ENCODE measurements around the gene GJB5. TPM values are rescaled to one million over a fixed set of nuclear protein-coding genes. Genes with fewer than 3 reads are reported as not detected.

GJB5 gene
- total RNA-seq, 1 donor from 2014 or later: not detected

- Histone ChIP-seq H3K4me1 (peaks cover 8 to 10% of the 10 kb centered on the region in 2 donors), H3K27me3 (no peaks in the 10 kb centered on the region), H3K27ac (peak within 1 kb of the TSS; percentile 90 to 92), H3K36me3 (peaks cover 4 to 12% of the 10 kb centered on the region in 2 donors), H3K4me3 (peak within 1 kb of the TSS; percentile 65 to 81), H3K9me3 (no peaks in the 10 kb centered on the region)
- DNase-seq (ENCODE audit: low spot score in 2 of 2): no peak
- TF ChIP-seq CTCF (IDR thresholded peaks at IDR 0.05): no peak
- intact Hi-C loops (cut with DNase I): no loop called here
These were observed 38.3 kb downstream of the GJB5 start, which contains the start of gene GJA4 for GRCh38 chr1:34792868-34793727. Gene GJA4 (plus strand): TSS chr1:34792999. CDS start chr1:34794214, 1,215 bp downstream.

DNA sequence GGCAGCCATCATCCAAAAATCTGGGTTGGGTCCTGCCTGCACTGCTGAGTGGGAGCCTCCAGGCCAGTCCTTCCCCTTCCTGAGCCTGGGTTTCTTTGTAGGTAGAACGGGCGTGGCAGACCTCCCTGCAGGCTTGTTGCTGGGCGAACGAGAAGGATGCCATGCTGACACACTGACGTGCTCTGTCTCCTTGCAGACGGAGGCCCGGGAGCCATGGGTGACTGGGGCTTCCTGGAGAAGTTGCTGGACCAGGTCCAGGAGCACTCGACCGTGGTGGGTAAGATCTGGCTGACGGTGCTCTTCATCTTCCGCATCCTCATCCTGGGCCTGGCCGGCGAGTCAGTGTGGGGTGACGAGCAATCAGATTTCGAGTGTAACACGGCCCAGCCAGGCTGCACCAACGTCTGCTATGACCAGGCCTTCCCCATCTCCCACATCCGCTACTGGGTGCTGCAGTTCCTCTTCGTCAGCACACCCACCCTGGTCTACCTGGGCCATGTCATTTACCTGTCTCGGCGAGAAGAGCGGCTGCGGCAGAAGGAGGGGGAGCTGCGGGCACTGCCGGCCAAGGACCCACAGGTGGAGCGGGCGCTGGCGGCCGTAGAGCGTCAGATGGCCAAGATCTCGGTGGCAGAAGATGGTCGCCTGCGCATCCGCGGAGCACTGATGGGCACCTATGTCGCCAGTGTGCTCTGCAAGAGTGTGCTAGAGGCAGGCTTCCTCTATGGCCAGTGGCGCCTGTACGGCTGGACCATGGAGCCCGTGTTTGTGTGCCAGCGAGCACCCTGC is 39.3 kb downstream of the GJB5 start:
- Histone ChIP-seq H3K4me3 (peak overlapping the region; percentile 65 to 81), H3K36me3 (peaks cover 4 to 12% of the 10 kb centered on the region in 2 donors), H3K9me3 (no peaks in the 10 kb centered on the region), H3K27ac (peak overlapping the region; percentile 90 to 92), H3K27me3 (no peaks in the 10 kb centered on the region), H3K4me1 (peaks cover 8 to 10% of the 10 kb centered on the region in 2 donors)
- TF ChIP-seq CTCF (IDR thresholded peaks at IDR 0.05): no peak
- no peak for DNase-seq (ENCODE audit: low spot score in 2 of 2)
- intact Hi-C loops (cut with DNase I): no loop called here

- no peak for TF ChIP-seq CTCF (IDR thresholded peaks at IDR 0.05)
These were observed 39.9 kb downstream of the GJB5 start for GRCh38 chr1:34794790-34795180.

DNA sequence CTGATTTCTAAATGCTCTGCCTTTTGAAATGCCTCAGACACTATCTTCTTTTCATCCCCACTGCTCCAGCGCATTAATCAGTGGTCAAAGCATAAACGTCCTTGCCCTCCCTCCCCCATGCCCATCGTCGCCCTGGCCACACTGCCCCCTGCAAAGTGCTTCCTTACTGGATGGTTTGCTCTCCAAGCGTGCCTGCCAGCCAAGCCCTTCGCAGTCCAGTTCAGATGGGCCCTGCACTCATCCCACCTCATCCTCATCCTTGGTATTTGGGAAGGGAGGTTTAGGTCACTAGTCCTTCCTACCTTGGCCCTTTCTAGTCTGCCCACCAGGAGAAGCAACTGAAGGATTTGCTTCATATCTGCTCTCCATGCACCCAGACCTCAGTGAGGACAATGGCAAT is 41.1 kb downstream of the GJB5 start:
- H3K4me3 ChIP-seq: peak overlapping the region in 1 of 2 donors; percentile 81
- intact Hi-C loops (cut with DNase I): no loop called here
- H3K9me3 ChIP-seq: no peaks in the 10 kb centered on the region
- peaks cover 4 to 12% of the 10 kb centered on the region in 2 donors for H3K36me3 ChIP-seq
- H3K4me1 ChIP-seq: peaks cover 8 to 10% of the 10 kb centered on the region in 2 donors
- DNase-seq (ENCODE audit: low spot score in 2 of 2): no peak
- H3K27me3 ChIP-seq: no peaks in the 10 kb centered on the region
- no peak for TF ChIP-seq CTCF (IDR thresholded peaks at IDR 0.05)
- H3K27ac ChIP-seq: peak overlapping the region in 1 of 2 donors; percentile 92

More at GRCh38 chr1:34794790-34795180, 39.9 kb downstream of the GJB5 start:
- Histone ChIP-seq H3K36me3 (peaks cover 4 to 12% of the 10 kb centered on the region in 2 donors), H3K4me3 (peak overlapping the region in 1 of 2 donors; percentile 81), H3K9me3 (no peaks in the 10 kb centered on the region), H3K27me3 (no peaks in the 10 kb centered on the region), H3K27ac (peak overlapping the region; percentile 14 to 92), H3K4me1 (peaks cover 8 to 10% of the 10 kb centered on the region in 2 donors)
- intact Hi-C loops (cut with DNase I): no loop called here
- no peak for DNase-seq (ENCODE audit: low spot score in 2 of 2)

DNA sequence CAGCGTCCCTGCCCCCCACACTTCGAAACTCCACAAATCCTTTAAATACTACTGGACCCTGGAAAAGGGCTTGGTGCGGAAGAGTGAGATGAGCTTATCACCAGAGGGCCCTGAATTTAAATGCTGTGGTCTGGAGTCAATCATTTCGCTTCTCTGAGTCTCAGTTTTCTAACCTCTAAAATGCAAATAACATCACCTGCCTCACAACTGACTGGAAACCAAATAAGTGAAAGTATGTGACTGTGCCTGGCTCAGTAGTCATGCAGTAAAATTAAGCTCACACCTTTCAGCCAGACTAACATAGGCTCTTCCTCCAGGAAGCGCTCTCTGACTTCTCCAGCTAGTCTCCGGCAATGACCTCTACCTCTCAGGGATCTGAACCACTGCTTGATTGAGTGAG is 42.1 kb downstream of the GJB5 start:
- Histone ChIP-seq H3K36me3 (peaks cover 4 to 12% of the 10 kb centered on the region in 2 donors), H3K27me3 (no peaks in the 10 kb centered on the region), H3K4me3 (peak overlapping the region in 1 of 2 donors; percentile 81), H3K9me3 (no peaks in the 10 kb centered on the region), H3K4me1 (peaks cover 5 to 7% of the 10 kb centered on the region in 2 donors), H3K27ac (peak overlapping the region; percentile 33 to 60)
- no peak for TF ChIP-seq CTCF (IDR thresholded peaks at IDR 0.05)
- DNase-seq (ENCODE audit: low spot score in 2 of 2): no peak
- intact Hi-C loops (cut with DNase I): no loop called here
